Gastroesophageal sphincter (tissue), 4 donors: ENCODE measurements around the gene SUN1. TPM values are rescaled to one million over a fixed set of nuclear protein-coding genes. Genes with fewer than 3 reads are reported as not detected.
A peak's percentile ranks its signal among the peaks of the same experiment; 100 is the strongest.

ENCODE experiments used
- ATAC-seq: fragments of 150-250 bp; one replicate; pipeline ENCODE4 v1.9.1; 2016; ENCODE audit warnings: mild to moderate bottlenecking, moderate library complexity
- H3K27ac ChIP-seq, 4 donors: fragments of 200-600 bp; sonication (generic) in 3 of 4; 1 replicate in 3 of 4; 2 replicates in 1 of 4; pipeline ENCODE4 v1.5.1; 2016 to 2019
- H3K27me3 ChIP-seq: fragments of 200-600 bp; sonication (generic); one replicate; pipeline ENCODE4 v1.5.1; 2019
- H3K36me3 ChIP-seq, 2 donors: fragments of 200-600 bp; sonication (generic); one replicate each; pipeline ENCODE4 v1.5.1; 2019; ENCODE audit warnings: control low read depth in 1 of 2
- H3K4me1 ChIP-seq, 3 donors: fragments of 200-600 bp; sonication (generic); 1 replicate in 2 of 3; 2 replicates in 1 of 3; pipeline ENCODE4 v1.5.1; 2016 to 2019; ENCODE audit warnings: control low read depth in 2 of 3
- H3K4me3 ChIP-seq, 2 donors: fragments of 200-600 bp; sonication (generic); one replicate each; pipeline ENCODE4 v1.5.1; 2019; ENCODE audit warnings: mild to moderate bottlenecking in 1 of 2, moderate library complexity in 1 of 2
- H3K9me3 ChIP-seq, 3 donors: fragments of 200-600 bp; sonication (generic); one replicate each; pipeline ENCODE4 v1.5.1; 2017 to 2019; ENCODE audit warnings: control low read depth in 2 of 3
- EP300 ChIP-seq: sonication (generic); formaldehyde crosslinking; IDR thresholded peaks from one replicate; pipeline ENCODE4 v1.6.1; 2017; ENCODE audit warnings: antibody characterized with exemption, mild to moderate bottlenecking
- POLR2A ChIP-seq, 2 donors: fragments of 450-650 bp; IDR thresholded peaks; one replicate each; pipeline ENCODE4 v1.6.1; 2017; ENCODE audit warnings: antibody characterized with exemption in 2 of 2, mild to moderate bottlenecking in 2 of 2, moderate library complexity in 1 of 2
- POLR2AphosphoS5 ChIP-seq: sonication (generic); formaldehyde crosslinking; IDR thresholded peaks from one replicate; pipeline ENCODE4 v1.6.1; 2017; ENCODE audit warnings: antibody characterized with exemption
- WGBS, 2 donors: methylation state at CpG; one replicate each; pipeline ENCODE4 v1.1.5; 2018; ENCODE audit warnings: low coverage in 1 of 2; 5-methylcytosine and 5-hydroxymethylcytosine counted together
- total RNA-seq, 4 donors: library from RNA; depleted of rRNA; stranded (reverse); fragments of >200 nt; gene quantifications; one replicate each; pipeline ENCODE4 v1.1.0, GENCODE V29; 2016
- TF ChIP-seq, protein P1 (sequence below), 4 experiments: fragments of 200-600 bp in 2 of 4; fragments of 450-650 bp in 2 of 4; sonication (generic) in 1 of 4; IDR thresholded peaks; one replicate each; pipeline ENCODE4 v1.5.1; 2017 to 2019; ENCODE audit warnings: antibody characterized with exemption in 4 of 4, mild to moderate bottlenecking in 2 of 4, moderate library complexity in 2 of 4

Gene SUN1
- total RNA-seq, 4 donors from 2014 or later, result 151 to 261 (median 231) TPM

DNA sequence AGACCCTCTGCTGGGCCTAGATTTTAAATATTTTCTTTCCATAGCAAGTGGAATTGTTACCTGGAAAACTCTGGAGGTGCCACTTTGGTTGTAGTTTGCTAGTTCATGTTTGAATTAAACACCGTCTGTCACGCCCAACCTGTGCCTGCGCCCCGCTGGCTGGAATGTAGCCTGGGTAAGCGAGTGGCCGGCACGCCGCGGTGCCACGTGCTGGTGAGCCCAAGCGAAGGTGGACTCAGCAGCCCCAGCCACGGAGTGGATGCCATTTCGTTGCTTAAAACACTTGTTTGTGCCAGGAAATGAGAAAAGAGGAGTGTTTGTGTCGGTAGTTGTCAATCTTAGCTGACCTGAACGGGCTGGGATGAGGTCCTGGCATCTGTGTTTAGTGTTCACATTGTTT, 46.8 kb downstream of the SUN1 start:
- WGBS, 2 donors, result 63 to 73% methylated on average over 9 to 11 of the region's 15 CpGs
- Histone ChIP-seq H3K4me3 (no peak overlapping the region), H3K27me3 (no peaks in the 10 kb centered on the region), H3K27ac (peak overlapping the region in 3 of 4 donors; percentile 7 to 88 (median 49)), H3K4me1 (peaks cover 0 to 86% (median 33%) of the 10 kb centered on the region in 3 donors), H3K36me3 (no peaks in the 10 kb centered on the region), H3K9me3 (no peaks in the 10 kb centered on the region)
- ATAC-seq, result no peak
- no peak for TF ChIP-seq POLR2A (IDR thresholded peaks at IDR 0.05)
- TF ChIP-seq EP300, result no peak
- TF ChIP-seq, protein P1, sequence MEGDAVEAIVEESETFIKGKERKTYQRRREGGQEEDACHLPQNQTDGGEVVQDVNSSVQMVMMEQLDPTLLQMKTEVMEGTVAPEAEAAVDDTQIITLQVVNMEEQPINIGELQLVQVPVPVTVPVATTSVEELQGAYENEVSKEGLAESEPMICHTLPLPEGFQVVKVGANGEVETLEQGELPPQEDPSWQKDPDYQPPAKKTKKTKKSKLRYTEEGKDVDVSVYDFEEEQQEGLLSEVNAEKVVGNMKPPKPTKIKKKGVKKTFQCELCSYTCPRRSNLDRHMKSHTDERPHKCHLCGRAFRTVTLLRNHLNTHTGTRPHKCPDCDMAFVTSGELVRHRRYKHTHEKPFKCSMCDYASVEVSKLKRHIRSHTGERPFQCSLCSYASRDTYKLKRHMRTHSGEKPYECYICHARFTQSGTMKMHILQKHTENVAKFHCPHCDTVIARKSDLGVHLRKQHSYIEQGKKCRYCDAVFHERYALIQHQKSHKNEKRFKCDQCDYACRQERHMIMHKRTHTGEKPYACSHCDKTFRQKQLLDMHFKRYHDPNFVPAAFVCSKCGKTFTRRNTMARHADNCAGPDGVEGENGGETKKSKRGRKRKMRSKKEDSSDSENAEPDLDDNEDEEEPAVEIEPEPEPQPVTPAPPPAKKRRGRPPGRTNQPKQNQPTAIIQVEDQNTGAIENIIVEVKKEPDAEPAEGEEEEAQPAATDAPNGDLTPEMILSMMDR (IDR thresholded peaks at IDR 0.05), result no peak
- TF ChIP-seq POLR2AphosphoS5, result no peak

DNA sequence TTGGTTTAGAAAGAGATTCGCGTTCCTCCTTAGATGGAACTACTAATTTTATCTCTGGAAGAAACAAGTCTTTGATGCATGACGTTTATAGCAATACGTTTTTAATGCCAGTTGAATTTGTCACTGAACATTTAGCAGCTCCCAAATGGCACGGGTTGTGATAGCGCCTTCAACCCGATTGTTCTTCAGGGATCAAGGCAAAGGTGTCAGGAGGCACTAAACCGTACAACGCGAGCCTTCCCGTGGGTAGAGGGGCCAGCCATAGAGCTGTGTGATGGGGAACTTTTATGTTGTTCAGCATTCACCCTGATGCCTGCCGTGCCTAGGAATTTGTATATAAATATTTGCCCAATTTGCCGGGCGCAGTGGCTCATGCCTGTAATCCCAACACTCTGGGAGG, 47.4 kb downstream of the SUN1 start:
- WGBS, 2 donors, result 46 to 52% methylated on average over 6 to 10 of the region's 14 CpGs
- H3K4me1 ChIP-seq, result peaks cover 0 to 86% (median 36%) of the 10 kb centered on the region in 3 donors
- H3K27ac ChIP-seq, result peak overlapping the region in 3 of 4 donors; percentile 18 to 88 (median 49)
- no peak for ATAC-seq
- H3K36me3 ChIP-seq, result no peaks in the 10 kb centered on the region
- H3K27me3 ChIP-seq, result no peaks in the 10 kb centered on the region
- no peaks in the 10 kb centered on the region for H3K9me3 ChIP-seq
- TF ChIP-seq, protein P1 (IDR thresholded peaks at IDR 0.05), result no peak
- TF ChIP-seq POLR2AphosphoS5 (no peak), POLR2A (IDR thresholded peaks at IDR 0.05) (no peak), EP300 (no peak)
- no peak overlapping the region for H3K4me3 ChIP-seq

DNA sequence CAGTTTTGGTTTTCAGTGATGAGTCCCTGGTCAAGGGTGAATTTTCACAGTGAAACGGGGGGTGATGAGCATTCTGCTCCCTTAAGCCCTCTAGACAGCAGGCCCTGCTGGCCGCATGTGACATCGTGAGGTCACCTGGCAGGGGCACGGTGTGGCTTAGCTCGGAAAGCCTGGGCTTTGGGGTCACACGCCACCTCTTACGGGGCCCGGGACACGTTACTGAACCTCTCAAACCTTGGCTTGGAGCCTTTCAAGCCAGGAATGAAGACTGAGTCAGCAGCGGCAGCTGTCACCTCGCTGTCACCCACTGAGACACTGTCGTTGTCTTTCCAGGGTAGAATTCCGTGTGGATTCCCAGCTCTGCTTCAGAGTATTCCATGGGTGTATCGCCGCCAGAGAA, 48.2 kb downstream of the SUN1 start:
- Histone ChIP-seq H3K4me3 (no peak overlapping the region), H3K9me3 (no peaks in the 10 kb centered on the region), H3K36me3 (no peaks in the 10 kb centered on the region), H3K4me1 (peaks cover 0 to 86% (median 34%) of the 10 kb centered on the region in 3 donors), H3K27ac (peak overlapping the region in 2 of 4 donors; percentile 49 to 88), H3K27me3 (no peaks in the 10 kb centered on the region)
- no peak for TF ChIP-seq POLR2AphosphoS5
- TF ChIP-seq, protein P1 (IDR thresholded peaks at IDR 0.05), result no peak
- TF ChIP-seq EP300, result no peak
- TF ChIP-seq POLR2A (IDR thresholded peaks at IDR 0.05), result no peak
- 70 to 100% methylated on average over 1 to 2 of the region's 15 CpGs for WGBS, 2 donors
- ATAC-seq, result no peak

DNA sequence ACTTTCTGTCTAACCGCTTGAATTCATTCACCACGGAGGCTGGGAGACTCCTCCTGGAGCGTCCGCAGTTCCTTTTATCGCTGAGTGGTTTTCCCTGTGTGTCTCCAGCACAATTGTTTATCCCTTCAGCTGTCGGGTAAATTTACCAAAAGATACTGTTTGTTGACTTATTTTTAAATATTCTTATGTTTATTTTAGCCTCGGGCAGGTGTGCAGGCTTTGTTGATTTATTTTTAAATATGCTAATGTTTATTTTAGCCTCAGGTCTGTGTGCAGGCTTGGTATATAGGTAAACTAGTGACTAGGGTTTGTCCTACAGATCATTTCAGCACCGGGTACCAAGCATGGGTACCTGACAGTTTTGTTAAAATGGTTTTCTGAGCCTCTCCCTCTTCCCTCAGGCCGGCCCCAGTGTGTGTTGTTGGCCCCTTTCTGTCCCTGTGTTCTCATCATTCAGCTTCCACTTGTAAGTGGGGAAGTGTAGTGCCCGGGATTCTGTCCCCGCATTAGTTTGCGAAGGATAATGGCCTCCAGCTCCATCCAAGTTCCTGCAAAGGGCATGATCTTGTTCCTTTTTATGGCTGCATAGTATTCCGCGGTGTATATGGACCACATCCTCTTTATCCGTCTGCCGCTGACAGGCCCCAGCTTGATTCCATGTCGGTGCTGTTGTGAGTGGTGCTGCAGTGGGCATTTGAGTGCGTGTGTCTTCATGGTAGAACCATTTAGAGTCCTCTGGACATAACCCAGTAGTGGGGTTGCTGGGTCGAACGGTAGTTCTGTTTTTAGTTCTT, 49.4 kb downstream of the SUN1 start:
- TF ChIP-seq EP300 (no peak), POLR2AphosphoS5 (no peak), POLR2A (IDR thresholded peaks at IDR 0.05) (no peak)
- TF ChIP-seq, protein P1 (IDR thresholded peaks at IDR 0.05), result no peak
- Histone ChIP-seq H3K36me3 (peaks cover 0 to 9% of the 10 kb centered on the region in 2 donors), H3K4me1 (peaks cover 0 to 90% (median 30%) of the 10 kb centered on the region in 3 donors), H3K4me3 (no peak overlapping the region), H3K27ac (no peak overlapping the region), H3K27me3 (no peaks in the 10 kb centered on the region), H3K9me3 (no peaks in the 10 kb centered on the region)
- WGBS, 2 donors, result 82 to 93% methylated on average over 10 to 19 of the region's 20 CpGs
- no peak for ATAC-seq
